Neural progenitor cell (in vitro differentiated cells): Measurements from ENCODE around the gene DISP1.

Experiments
- EZH2 ChIP-seq: fragments of 200-600 bp; sonication (generic); IDR thresholded peaks from 2 replicates; pipeline ENCODE4 v1.6.1; 2017; ENCODE audit warnings: antibody characterized with exemption, mild to moderate bottlenecking, moderate library complexity
- TF ChIP-seq, protein P1 (sequence below): fragments of 200-600 bp; sonication (generic); IDR thresholded peaks from 2 replicates; pipeline ENCODE4 v1.5.1; 2017; ENCODE audit warnings: antibody characterized with exemption, mild to moderate bottlenecking

DNA sequence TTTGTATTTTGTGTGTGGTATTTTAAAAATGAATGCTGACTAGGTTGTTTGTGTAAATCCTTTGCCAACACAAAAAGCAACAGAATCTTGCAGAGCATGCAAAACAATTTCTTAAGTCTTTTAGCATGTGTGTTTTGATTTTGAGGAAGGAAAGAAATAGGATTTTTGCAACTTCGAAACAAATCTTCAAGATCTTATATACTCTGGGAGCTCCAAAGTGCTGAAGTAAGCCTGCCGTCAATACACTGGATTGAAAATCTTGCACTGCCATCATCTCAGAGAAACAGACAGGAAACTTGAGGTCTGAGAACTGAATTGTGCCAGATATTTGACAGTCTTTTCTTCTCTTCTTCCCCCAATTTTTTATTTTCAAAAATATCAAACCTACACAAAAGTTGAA lies 29.3 kb upstream of the DISP1 start:
- TF ChIP-seq, protein P1, sequence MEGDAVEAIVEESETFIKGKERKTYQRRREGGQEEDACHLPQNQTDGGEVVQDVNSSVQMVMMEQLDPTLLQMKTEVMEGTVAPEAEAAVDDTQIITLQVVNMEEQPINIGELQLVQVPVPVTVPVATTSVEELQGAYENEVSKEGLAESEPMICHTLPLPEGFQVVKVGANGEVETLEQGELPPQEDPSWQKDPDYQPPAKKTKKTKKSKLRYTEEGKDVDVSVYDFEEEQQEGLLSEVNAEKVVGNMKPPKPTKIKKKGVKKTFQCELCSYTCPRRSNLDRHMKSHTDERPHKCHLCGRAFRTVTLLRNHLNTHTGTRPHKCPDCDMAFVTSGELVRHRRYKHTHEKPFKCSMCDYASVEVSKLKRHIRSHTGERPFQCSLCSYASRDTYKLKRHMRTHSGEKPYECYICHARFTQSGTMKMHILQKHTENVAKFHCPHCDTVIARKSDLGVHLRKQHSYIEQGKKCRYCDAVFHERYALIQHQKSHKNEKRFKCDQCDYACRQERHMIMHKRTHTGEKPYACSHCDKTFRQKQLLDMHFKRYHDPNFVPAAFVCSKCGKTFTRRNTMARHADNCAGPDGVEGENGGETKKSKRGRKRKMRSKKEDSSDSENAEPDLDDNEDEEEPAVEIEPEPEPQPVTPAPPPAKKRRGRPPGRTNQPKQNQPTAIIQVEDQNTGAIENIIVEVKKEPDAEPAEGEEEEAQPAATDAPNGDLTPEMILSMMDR = no peak
- TF ChIP-seq EZH2 = no peak
